Measurements from ENCODE around the gene ABI2.
A peak's percentile ranks its signal among the peaks of the same experiment; 100 is the strongest.
"Not testable (repeated sequence)": the region's sequence is repeated elsewhere in the genome, so short reads cannot be mapped to it uniquely, and the experiment has no call there.

ABI2 gene

GRCh38 chr2:203327901-203328759 lies at the start of gene ABI2:
Gene ABI2 (plus strand): TSS chr2:203328394. CDS start chr2:203328515, 121 bp downstream.
- peak; percentile 49 for DNase-seq (ENCODE audit: low read depth)

GRCh38 chr2:203279288-203279687 lies 48.9 kb upstream of the ABI2 start:
- DNase-seq (ENCODE audit: low read depth) = no peak

GRCh38 chr2:203280428-203281064 lies 47.6 kb upstream of the ABI2 start:
- DNase-seq (ENCODE audit: low read depth) = no peak

GRCh38 chr2:203282101-203282500 lies 46.1 kb upstream of the ABI2 start:
- DNase-seq (ENCODE audit: low read depth) = no peak

- DNase-seq (ENCODE audit: low read depth) = no peak
Measured at GRCh38 chr2:203286532-203286931, 41.7 kb upstream of the ABI2 start.

- no peak for DNase-seq (ENCODE audit: low read depth)
Measured at GRCh38 chr2:203301667-203302066, 26.5 kb upstream of the ABI2 start.

- not testable (repeated sequence) for DNase-seq (ENCODE audit: low read depth)
Measured at GRCh38 chr2:203302586-203302985, 25.6 kb upstream of the ABI2 start.

GRCh38 chr2:203310688-203311436 lies 17.3 kb upstream of the ABI2 start:
- DNase-seq (ENCODE audit: low read depth) = no peak

GRCh38 chr2:203326356-203326755 lies 1.8 kb upstream of the ABI2 start:
- no peak for DNase-seq (ENCODE audit: low read depth)

- DNase-seq (ENCODE audit: low read depth) = no peak
Measured at GRCh38 chr2:203327582-203327900, 653 bp upstream of the ABI2 start.

- DNase-seq (ENCODE audit: low read depth) = peak; percentile 29
Measured at GRCh38 chr2:203328760-203329540, 756 bp downstream of the ABI2 start.

- no peak for DNase-seq (ENCODE audit: low read depth)
Measured at GRCh38 chr2:203330434-203330833, 2.2 kb downstream of the ABI2 start.

- no peak for DNase-seq (ENCODE audit: low read depth)
Measured at GRCh38 chr2:203338322-203338721, 10.1 kb downstream of the ABI2 start.

- no peak for DNase-seq (ENCODE audit: low read depth)
Measured at GRCh38 chr2:203340791-203341487, 12.7 kb downstream of the ABI2 start.

- DNase-seq (ENCODE audit: low read depth) = no peak
Measured at GRCh38 chr2:203341741-203342310, 13.6 kb downstream of the ABI2 start.

- DNase-seq (ENCODE audit: low read depth) = not testable (repeated sequence)
Measured at GRCh38 chr2:203342374-203342773, 14.2 kb downstream of the ABI2 start.

GRCh38 chr2:203344667-203345066 lies 16.5 kb downstream of the ABI2 start:
- no peak for DNase-seq (ENCODE audit: low read depth)

- no peak for DNase-seq (ENCODE audit: low read depth)
Measured at GRCh38 chr2:203346612-203347011, 18.4 kb downstream of the ABI2 start.

- no peak for DNase-seq (ENCODE audit: low read depth)
Measured at GRCh38 chr2:203347375-203347774, 19.2 kb downstream of the ABI2 start.

- DNase-seq (ENCODE audit: low read depth) = no peak
Measured at GRCh38 chr2:203352604-203353255, 24.5 kb downstream of the ABI2 start.

- DNase-seq (ENCODE audit: low read depth) = no peak
Measured at GRCh38 chr2:203354966-203355365, 26.8 kb downstream of the ABI2 start.
